ENCODE results near the gene DCLK1.
"Not testable (repeated sequence)": the region's sequence is repeated elsewhere in the genome, so short reads cannot be mapped to it uniquely, and the experiment has no call there.

The DCLK1 gene

DNA sequence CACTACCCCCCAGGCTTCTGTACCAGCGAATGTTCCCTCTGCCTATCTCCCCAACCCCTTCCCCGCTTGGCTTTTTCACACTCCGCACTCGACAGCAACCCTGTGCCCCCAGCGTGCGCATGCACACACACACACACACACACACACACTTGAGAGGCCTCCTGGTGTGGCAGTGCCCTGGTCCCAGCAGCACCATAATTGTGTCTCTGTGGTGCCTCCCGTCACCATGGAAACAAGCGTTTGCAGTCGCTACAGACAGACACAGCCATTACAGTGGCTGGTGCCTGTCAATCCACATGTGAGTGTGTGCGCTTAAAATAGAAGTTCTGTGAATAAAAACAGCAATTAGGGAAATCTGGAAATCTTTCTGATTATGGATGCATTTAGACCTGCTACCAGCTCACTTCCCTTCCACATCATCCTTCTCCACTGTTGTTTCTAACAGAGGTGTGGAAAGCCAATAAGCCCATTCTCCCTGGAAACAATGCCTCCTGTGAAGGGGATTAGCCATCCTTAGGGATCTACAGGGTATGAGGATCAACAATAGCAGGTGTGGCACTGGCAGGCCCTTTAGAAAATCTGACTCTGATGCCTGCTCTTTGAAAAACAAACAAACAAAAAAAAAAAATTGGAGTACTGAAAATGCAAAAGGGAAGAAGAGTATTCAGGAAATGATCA lies 146.3 kb downstream of the DCLK1 start:
- no peak for DNase-seq (ENCODE audit: low read depth)

DNA sequence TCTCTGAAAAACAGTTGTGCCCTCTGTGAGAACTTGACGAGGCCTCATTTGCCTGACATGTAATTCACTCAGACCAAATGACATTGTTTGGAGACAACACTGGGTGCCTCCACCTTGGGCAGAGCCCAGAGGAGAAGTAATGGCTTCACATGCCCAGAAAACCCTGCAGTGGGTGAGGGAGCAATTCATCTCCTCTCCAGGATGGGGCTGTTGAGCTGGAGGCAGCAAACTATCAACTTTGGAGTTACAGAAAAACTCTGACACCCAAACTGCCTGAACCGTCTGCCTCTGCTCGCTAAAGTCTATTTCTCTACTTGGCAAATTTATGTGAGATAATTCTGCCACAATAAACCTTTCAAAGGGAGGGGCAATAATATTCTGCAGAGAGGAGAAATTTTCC lies 146.9 kb downstream of the DCLK1 start:
- DNase-seq (ENCODE audit: low read depth): no peak

DNA sequence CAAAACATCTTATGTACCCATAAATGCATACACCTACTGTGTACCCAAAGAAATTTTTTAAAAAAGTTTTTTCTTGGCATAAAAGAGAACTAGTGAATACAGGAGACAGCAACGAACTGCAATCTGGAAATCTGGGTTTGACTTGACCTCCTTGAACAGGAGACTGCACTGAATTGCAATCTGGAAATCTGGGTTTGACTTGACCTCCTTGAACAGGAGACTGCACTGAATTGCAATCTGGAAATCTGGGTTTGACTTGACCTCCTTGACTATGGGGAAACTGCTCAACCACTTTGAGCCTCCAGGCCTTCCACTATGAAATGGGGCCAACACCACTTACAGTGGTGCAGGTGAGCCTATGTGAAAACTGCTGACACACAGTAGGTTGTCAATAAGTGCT lies 147.5 kb downstream of the DCLK1 start:
- DNase-seq (ENCODE audit: low read depth): not testable (repeated sequence)

DNA sequence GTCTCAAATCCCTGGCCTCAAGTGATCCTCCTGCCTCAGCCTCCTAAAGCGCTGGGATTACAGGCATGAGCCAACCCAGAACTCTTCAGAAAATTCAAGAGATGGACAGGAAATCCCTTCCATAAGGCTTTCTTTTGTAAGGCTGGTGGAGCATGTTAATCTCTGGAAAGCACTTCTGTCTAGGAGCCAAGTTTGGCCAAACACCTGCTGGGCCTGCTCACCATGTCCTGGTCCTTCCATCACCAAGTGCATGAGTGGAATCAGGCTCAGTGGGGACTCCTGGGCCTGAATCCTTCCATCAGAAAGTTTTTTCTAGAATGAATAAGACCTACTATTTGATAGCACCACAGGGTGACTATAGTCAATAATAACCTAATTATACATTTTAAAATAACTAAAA lies 148.0 kb downstream of the DCLK1 start:
- DNase-seq (ENCODE audit: low read depth): no peak

DNA sequence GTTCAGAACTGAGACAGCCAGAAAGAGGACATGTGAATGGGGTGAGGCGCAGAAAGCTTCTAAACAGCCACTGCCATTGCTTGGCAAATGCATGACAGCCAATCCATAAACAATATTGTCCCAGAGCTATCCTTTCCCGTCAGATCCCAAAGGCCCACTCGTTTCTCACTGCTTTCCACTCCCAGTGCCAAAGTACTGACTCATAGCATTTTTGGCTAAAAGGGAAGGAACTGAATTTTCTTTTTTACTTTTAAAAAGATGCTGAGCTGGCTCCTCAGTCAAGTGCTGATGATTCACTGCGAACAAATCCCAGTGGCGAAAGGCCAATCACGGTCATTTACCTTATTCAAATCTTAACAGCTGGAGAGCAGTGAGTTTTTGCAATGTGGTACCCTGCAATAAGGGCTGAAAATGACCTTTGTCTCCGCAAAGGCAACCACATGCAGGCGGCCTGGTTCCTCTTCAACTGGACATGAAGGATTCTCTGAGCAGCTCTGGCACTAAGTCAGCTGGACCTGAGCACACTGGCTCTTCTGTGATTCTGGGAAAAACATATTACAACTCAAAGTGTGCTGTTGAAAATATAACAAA lies 151.7 kb downstream of the DCLK1 start:
- DNase-seq (ENCODE audit: low read depth): no peak

DNA sequence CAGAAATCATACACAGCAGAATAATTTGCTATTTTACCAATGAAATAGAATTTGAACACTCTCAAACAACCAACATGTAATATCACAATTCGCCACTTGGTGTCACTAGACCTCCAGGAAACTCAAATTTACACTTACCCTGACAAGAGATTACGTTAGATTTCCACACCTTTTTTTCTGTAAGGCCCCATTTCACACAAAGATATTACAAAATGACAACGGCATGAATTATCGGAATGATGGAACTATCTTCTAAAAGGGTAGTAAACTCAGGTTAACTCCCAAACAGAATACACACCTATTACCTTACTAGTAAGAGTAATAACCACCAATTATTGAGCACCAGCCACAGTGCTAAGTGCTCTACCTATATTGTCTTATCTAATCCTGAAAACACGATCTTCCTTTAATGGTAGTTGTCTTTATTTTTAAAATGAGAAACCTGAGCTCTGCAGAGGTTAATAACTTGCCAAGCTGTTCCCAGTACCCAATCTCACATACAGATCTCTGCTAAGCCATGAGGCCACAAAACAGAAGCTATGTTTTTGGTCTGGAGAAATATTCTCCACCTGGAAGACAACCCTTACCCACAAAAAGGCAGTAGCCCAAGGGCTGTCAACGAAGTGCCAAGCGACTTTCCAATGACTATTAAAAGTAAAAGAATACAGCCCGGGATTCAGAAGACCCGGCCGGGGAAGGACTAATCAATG lies 152.4 kb downstream of the DCLK1 start:
- DNase-seq (ENCODE audit: low read depth): no peak

DNA sequence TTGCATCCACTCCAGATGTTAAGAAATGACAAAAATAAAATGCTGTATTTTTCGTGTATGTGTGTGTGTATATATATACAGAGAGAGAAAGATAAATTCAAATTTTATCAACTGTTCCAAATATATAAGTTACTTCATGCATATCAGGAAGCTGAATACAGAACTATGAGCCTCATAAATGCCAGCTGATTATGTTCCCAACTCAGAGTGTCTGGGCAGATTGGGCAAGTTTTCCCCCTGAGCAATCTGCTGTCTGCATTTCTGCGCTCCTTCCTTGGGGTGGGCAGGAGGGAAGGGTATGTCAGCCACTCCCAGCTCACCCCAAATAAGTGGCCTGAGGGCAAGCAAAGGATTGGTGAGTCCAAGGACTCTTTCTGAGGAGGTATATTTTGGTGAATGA lies 154.1 kb downstream of the DCLK1 start:
- DNase-seq (ENCODE audit: low read depth): no peak

DNA sequence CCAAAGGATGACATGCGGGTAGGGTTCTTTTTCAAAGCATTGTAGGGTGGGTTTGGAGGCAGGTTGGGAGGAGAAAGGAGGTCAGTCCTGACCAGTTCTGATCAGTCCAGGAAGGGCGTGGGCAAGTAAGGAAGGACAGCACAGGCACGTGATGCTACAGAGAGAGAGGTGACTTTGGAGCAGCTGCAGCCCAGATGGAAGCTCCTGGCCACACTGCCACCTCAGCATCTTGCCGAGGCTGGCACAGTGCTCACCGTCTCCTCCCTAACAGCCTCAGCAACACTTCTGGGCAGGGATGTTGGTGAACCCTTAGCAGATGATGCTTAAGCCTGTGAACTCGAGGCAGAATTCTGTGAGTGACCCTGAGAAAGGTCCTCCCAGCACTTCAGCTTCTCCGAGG lies 155.1 kb downstream of the DCLK1 start:
- DNase-seq (ENCODE audit: low read depth): no peak

DNA sequence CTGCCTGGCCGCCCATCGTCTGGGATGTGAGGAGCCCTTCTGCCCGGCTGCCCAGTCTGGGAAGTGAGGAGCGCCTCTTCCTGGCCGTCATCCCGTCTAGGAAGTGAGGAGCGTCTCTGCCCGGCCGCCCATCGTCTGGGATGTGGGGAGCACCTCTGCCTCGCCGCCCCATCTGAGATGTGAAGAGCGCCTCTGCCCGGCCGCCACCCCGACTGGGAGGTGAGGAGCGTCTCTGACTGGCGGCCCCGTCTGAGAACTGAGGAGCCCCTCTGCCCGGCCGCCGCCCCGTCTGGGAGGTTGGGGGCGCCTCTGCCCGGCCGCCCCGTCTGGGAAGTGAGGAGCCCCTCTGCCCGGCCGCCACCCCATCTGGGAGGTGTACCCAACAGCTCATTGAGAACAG lies 164.2 kb downstream of the DCLK1 start:
- DNase-seq (ENCODE audit: low read depth): not testable (repeated sequence)

DNA sequence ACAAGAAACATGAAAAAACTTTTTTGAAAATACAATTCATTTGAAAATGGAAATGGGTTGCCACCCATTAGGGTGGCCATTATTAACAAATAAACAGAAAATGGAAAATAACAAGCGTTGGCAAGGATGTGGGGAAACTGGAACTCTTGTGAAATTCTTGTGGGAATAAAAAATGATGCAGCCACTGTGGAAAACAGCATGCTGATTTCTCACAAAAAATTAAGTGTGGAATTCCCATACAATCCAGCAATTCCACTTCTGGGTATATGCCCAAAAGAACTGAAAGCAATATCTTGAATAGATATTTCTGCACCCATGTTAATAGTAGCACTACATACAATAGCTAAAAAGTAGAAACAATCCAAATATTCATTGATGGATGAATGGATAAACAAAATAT lies 165.2 kb downstream of the DCLK1 start:
- no peak for DNase-seq (ENCODE audit: low read depth)

DNA sequence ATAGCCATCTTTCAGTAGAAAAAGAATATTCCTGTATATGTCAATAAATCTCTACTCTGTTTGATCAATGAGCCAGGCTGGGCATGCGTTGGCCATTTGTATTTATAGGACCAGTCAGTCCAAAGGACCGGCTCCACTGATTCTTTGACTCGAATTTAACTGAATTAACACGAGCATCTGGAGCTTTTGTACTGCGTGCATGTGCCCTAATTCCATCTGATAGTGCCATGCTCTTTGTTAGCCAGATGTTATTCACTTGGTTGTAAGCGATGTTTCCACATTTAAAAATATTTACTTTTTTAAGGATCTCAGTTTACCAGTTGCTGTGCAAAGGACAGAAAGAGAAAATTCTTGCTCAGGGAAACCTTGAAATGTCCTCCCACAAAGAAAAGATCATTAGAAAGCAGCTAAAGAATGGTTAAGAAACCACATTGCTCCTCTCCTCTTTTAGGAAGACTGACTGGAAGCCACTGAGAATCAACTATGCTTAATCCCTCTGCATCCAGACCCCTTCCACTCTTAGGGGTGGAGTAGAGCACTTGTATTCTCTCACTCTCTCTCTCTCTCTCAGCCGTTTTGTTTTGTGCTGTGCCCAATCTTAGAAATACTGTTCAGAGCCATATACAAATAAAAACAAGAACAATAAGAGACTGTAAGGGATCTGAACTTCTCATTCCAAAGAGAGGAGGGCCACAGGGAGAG lies 165.8 kb downstream of the DCLK1 start:
- no peak for DNase-seq (ENCODE audit: low read depth)

DNA sequence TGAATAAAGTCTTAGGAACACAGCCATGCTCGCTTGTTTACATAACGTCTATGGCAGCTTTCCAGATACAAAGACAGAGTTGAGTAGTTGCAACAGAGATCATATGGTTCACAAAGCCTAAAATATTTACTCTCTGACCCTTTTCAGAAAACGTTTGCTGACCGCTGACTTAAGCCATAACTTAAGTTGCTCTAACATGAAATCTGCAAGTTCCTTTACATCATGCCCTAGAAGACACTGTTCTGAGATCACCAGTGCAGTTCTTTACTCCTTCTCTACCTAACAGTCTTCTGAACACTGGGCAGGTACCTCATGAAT lies 166.4 kb downstream of the DCLK1 start:
- no peak for DNase-seq (ENCODE audit: low read depth)

DNA sequence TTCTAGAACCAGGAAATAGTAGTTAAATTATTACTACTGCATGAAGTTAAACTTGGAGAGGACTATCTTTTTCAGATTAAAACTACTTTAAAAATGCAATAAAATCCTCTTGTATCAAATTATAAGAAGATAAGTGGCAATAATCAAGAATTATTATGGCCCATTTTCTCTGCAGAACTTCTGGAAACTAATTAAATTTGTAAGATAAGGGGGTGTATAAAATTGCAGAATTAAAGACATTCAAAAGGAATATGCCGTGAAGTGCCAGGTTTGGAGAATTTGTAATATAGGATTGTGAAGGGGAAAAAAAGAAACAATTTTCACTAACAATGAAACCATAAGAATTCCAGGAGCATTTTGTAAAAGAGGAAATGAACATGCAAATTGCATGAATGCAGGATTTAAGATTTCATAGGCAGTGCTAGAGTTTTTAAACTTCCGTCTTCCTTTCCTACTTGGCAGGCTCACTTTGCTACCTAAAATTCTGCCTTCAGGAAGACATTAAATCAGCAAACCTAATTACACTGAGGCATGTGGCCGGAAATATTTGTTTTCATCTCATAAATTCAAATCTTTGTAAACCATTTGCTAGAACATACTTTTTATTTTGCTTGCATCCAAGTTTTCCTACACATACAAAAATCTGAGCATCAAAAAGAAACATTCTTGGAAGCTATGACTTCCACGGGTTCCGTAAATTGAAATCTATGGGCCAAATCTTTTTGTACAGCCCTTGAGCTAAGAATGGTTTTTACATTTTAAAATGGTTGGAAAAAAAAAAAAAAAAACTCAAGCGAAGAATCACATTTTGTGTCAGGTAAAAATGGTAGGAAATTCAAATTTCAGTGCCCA lies 166.9 kb downstream of the DCLK1 start:
- no peak for DNase-seq (ENCODE audit: low read depth)

DNA sequence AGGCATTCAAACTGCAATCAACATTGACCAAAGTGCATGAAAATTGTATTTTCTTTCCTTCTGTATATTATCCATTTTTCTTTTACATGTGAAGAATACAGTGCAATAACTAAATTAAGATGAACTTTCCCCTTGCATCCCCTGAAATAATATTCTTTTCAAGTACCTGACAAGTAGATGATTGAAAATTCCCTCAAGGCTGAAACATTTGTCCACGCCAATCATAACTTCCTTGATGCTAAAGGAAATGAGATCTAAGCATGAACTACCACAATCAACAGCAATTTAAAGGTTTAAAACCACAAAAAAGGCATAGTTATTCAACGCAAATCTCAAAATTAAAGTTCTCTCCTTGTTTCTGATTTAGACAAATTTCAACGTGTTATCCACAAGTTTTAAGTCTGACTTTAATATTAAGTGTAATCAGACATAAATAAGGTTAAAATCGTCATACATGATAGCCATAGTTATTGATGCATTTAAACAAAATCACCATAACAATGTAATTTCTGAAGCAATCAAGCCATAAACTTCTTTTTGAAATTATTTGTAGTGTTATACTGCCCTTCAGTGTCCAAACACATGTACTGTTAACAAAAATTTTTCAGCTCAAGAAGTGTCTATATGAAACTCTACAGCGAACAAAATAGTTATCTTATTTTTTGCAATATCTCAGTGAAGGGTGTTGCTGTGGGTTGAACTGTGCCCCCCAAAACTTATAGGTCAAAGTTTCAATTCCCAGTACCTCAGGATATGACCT lies 169.5 kb downstream of the DCLK1 start:
- no peak for DNase-seq (ENCODE audit: low read depth)

DNA sequence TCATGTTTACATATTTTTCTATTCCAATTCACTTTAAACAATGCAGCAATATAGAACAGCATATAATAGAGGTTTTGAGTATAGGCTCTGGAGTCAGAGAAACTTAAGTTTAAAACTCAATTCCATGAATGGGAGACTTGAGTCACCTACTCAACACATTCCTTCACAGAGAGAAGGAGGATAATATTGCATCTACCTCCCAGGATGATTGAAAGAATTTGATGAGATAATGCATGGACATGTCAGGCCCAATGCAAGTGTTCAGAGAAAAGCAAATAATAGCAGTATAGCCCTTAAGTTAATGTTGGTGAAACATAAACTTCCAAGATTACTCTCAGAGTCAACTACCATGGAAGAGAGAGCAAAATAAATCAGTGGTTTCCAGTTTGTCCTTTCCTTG lies 170.2 kb downstream of the DCLK1 start:
- DNase-seq (ENCODE audit: low read depth): no peak

DNA sequence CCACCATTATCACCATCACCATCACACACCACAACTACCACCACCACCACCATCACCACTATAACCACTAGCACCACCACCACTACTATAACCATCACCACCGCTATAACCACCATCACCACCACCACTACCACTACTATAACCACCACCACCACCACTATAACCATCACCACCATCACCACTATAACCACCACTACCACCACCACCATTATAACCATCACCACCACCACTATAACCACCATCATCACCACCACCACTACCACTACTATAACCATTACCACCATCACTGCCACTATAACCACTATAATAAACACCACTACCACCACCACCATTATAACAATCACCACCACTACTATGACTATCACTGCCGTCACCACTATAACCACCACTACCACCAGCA lies 173.2 kb downstream of the DCLK1 start:
- DNase-seq (ENCODE audit: low read depth): no peak

DNA sequence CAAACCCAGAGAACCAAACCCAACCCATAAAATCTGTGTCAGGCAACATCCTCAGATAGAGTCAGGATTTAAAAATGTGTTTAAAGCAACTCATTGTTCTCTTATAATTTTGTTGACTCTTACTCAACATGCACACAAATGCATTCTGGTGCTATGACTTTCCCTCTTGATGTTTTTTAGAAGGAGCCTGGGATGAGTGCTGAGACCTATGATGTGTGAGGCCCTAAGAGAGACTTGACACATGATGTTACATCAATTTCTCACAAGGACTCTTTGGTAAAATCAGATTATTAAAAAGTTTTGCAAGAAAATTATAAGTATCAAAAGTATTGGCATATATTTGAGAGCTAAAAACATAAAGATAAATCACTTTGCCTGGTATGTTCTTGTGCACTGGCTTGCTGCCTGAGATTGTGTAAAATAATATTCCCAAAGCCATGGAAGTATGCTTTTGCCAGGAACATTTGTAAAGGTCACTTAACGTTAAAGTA lies 173.9 kb downstream of the DCLK1 start:
- DNase-seq (ENCODE audit: low read depth): no peak

DNA sequence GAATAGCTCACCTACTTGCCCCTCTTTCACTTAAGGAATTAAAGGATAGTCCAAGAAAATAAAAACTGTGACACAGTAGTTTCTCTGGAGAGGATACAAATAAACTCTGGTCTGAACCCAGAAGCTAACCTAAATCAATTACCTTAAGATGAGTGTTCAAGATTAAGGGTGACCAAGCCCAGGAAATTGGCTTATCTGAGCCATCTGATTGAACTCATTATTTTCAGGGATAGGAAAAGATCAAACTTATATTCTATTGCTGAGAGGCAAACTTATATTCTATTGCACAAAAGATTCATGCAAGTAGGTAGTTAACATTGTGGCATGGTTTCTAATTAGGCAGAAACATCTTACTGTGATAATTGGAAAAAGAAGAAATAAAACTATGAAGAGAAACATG lies 175.1 kb downstream of the DCLK1 start:
- no peak for DNase-seq (ENCODE audit: low read depth)

DNA sequence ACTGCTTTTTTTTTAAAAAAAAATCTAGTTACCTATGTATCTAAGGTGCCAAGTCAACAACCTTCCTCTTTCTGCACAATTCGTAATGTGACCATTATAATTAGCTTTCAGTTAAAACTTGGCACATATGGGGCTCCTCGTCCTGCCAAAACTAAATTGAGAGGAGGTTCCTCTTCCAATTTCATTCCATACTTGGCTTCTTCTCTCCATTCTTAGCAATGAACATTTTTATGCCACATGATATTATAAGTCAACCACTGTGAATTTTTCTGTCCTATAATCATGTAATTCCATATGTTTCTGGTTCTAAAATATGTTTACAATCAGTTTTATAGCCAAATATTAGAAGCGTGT lies 177.0 kb downstream of the DCLK1 start:
- no peak for DNase-seq (ENCODE audit: low read depth)

DNA sequence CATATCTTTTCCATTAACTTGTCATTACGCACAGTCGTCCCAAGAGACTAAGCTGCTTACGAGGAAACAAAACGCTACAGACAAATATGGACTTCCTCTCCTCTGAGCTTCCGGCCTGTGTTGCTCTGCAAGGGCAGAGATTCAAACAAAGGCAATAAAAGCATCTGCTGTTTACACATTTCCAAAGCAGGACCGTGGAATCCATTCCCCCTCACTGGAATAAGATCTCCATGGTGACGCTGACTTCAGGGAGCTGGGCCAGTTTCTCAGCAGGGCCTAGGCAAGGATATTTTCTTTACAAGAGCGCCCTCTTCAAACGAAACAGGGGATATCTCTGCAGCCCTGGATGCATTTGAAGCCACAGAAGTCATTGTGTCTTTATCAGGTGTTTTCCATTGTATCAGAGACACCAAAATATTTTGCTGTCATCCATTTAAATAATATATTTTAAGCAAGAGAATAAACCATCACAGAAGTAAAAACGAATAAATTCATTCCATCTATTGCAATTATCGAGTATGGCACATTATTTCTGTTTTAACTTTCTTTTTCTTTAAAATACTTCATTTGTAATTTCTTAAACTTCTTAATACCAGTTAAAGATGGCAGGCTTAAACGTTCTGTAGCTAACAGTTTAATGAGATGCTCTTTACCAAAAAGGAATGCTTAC lies 177.5 kb downstream of the DCLK1 start:
- no peak for DNase-seq (ENCODE audit: low read depth)

DNA sequence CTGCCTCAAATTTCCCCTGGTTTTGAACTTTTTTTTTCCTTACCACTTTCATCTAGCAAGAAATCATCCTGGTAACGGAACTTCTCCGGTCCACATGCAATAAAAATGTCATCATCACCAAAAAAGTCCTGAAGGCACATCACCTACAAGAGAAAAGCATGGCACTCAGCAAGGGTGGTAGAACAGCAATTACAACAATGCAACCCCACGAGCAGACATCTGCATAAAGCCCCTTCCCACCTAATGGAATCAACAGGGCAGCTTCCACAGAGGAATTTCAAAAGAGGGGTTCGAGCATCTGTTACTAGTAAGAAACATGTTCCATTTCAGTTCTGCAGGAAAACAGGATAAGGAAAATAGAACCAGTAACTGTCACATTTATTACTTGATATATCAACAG lies 183.9 kb downstream of the DCLK1 start:
- no peak for DNase-seq (ENCODE audit: low read depth)

Measured in stimulated activated CD8-positive, alpha-beta memory T cell treated with anti-CD3 and anti-CD28 coated beads, Interleukin-12 subunit alpha, Interleukin-12 subunit beta, amount 100 ng/mL, for 4 hours (primary cell).